Activated T-cell treated with anti-CD3 and anti-CD28 coated beads, Interleukin-2, amount 50 U/mL, for 48 hours (primary cell): ENCODE data around the gene CCDC68.
A peak's percentile ranks its signal among the peaks of the same experiment; 100 is the strongest.

Experiments
- DNase-seq, 2 experiments: peaks; one replicate each; pipeline ENCODE4 v3.0.0-alpha.2; 2020

CCDC68 gene

GRCh38 chr18:54960197-54960596, 936 bp upstream of the CCDC68 start:
- DNase-seq = no peak

- DNase-seq = no peak
Measured at GRCh38 chr18:54957996-54958395, 1.3 kb downstream of the CCDC68 start.

DNA sequence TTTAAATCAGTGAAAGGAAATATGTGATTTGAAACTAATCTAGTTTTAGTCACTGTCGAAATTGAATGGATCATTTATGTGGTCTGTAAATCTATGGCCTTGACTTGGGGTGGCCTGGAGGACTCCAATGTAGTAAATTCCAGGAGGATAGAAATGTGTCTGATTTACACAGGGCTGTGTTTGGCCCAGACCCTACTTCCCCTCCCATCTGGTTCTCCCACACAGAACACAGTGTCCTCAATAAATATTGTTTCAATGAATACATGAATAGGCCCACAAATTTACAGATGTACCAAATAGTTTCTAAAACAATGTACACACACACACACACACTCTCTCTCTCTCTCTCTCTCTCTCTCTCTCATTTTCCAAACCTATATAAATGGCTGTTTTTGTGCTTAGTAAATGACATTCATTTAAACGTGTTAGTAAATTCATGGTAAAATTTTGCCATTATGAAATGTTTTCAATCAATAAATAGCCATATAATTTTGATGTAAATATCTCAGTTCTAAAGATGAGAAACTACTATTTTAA, 1.9 kb downstream of the CCDC68 start:
- DNase-seq = no peak

GRCh38 chr18:54956506-54956905, 2.8 kb downstream of the CCDC68 start:
- no peak for DNase-seq

- no peak for DNase-seq
Measured at GRCh38 chr18:54952026-54952425, 7.2 kb downstream of the CCDC68 start.

GRCh38 chr18:54950221-54950620, 9.0 kb downstream of the CCDC68 start:
- DNase-seq = no peak

DNA sequence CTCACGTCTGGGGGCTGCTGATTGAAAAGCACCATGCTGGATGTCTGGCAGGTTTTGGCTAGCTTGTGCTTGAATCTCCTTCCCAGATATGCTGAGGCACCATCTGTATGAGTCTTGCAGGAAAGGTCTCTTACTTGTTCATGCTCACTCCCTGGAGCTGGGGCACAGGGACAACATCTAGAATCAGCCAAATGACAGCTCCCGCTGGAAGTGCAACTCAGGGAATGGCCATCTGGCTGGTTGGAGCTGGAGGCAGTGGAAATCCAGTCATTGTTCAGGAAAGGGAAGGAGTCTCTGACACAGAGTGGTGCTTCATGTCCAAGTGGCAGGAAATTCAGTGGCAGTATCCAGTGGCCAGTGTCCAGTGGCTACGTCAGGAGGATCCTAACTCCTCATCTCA, 9.7 kb downstream of the CCDC68 start:
- no peak for DNase-seq

GRCh38 chr18:54948350-54948837, 10.9 kb downstream of the CCDC68 start:
- no peak for DNase-seq

DNA sequence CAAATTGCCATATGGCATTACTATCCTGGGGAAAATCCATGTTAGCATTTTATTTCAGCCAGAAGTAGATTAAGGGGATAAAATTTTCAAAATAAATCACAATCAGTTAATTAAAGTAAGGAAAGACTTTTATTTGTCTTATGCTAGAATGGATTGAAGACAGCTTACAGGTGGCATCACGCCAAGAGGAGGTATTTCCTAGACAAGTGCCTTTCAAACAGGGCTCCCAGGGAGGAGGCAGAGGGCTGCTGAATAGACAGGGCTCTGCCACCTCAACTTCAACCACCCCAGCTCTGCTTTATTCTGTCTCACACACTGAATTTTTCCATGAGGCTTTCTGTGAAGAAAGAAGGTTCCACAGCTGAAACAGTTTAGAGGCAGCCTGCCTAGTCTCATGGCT, 12.2 kb downstream of the CCDC68 start:
- DNase-seq = no peak

- DNase-seq = peak; percentile 35 to 39
Measured at GRCh38 chr18:54946149-54946581, 13.1 kb downstream of the CCDC68 start.

GRCh38 chr18:54945576-54946125, 13.6 kb downstream of the CCDC68 start:
- no peak for DNase-seq

- DNase-seq = no peak
Measured at GRCh38 chr18:54942569-54942968, 16.7 kb downstream of the CCDC68 start.

DNA sequence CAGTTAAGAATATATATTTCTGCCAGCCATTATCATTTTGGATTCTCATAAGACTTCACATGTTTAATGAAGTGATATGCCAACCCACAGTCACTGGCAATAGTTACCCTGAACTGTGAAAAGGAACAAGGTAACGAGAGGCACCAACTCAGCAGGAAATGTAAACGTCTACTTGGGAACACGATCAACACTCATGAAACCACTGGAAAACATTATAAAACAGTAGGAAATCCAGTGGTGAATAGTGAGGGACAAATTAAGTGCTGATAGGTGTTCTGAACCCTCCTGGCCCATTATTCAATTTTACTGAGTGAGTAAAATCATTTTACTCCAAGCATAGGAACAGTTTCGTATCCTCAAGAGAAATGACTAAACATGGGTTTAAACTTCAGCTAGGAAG, 17.1 kb downstream of the CCDC68 start:
- no peak for DNase-seq

- no peak for DNase-seq
Measured at GRCh38 chr18:54939361-54939917, 19.8 kb downstream of the CCDC68 start.

GRCh38 chr18:54938506-54938905, 20.8 kb downstream of the CCDC68 start:
- no peak for DNase-seq

DNA sequence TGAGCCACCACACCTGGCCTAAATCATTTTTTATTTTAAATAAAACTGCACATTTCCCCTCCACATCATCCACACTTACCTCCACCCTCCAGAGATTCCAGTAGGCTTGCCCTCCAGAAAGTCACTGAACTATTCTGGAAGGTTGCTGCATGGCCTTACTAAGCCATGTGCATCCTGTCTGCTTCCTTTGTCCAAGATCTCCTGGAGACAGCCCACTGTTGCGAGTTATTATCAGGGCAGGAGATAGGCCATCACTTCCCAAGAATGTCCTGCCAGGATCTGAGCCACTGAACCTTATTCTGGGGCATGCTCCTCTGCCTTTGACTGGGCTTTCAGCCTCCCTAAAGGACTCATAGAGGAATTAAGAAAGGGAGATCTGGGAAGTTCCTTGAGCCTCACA, 26.8 kb downstream of the CCDC68 start:
- DNase-seq = no peak

DNA sequence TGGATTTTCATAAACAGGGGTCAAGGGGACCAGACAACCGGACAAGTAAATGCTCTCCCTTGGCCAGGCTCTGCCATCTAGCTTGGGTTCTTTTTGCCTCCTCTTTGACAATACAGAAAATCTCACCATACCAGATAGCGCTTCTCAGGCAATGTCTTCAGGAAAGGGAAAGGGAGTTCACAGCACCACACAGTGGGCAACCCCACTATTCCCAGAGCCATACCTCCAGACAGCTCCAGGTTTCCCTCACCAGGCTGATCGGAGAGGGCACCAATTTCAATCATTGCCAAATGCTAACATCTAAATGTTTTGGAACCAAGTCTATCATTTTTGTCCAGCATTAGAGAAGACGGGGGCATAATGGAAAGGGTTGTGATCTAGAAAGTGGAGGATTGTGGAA, 28.1 kb downstream of the CCDC68 start:
- DNase-seq = no peak

DNA sequence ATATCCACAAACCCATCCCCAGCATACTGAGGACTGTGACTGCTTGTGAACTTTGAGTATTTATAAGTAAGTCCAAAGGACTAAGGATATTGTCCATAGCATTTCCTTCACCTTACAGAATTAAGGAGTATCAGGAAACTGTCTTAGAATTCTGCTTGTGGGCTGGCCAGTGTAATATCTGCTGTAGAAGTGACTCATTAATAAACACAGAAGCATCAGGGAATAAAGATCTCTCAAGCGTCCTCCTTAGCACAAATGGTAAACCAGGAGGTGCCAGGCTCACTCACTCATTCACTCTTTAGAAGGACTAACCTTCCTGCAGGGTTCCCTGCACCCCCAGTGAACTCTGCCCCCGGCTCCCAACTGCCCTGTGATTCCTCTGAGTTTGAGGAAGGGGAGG, 31.0 kb downstream of the CCDC68 start:
- DNase-seq = no peak

- DNase-seq = no peak
Measured at GRCh38 chr18:54926593-54927325, 32.5 kb downstream of the CCDC68 start.

DNA sequence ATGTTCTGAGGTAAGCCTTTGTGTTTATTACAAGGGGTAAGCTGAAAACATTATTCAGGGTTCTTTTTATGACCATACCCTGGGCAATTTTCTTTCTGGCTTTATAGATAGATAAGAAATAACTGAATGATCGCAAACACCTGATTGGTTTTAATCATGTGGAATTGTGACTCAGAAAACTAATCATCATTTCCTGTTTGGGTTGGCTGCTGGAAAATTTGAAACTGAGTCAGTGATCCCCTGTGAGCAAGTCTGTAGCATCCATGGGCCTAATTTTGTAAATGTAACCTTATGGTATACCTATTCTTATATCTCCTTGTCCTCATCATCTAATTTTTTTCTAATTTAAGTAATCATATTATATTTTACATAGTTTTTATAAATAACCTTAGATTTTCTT, 34.3 kb downstream of the CCDC68 start:
- DNase-seq = no peak

- DNase-seq = no peak
Measured at GRCh38 chr18:54923339-54923956, 35.8 kb downstream of the CCDC68 start.

GRCh38 chr18:54919412-54919811, 39.8 kb downstream of the CCDC68 start:
- DNase-seq = no peak

- DNase-seq = no peak
Measured at GRCh38 chr18:54918060-54918459, 41.2 kb downstream of the CCDC68 start.

GRCh38 chr18:54916507-54916906, 42.8 kb downstream of the CCDC68 start:
- no peak for DNase-seq
